Rectal smooth muscle tissue (tissue), 1 donor: ENCODE data around the gene SVEP1.

Experiments
- H3K27ac ChIP-seq: one replicate; pipeline ENCODE4 v1.7.0; 2013; ENCODE audit warnings: low read depth, low read length, inconsistent platforms
- H3K27me3 ChIP-seq: one replicate; pipeline ENCODE4 v1.7.0; 2013; ENCODE audit warnings: low read length; ENCODE audit not compliant: control insufficient read depth, insufficient read depth
- H3K36me3 ChIP-seq: one replicate; pipeline ENCODE4 v1.7.0; 2013; ENCODE audit warnings: low read length; ENCODE audit not compliant: control insufficient read depth, insufficient read depth
- H3K4me1 ChIP-seq: one replicate; pipeline ENCODE4 v1.7.0; 2013; ENCODE audit warnings: low read length; ENCODE audit not compliant: control insufficient read depth, insufficient read depth
- H3K4me3 ChIP-seq: one replicate; pipeline ENCODE4 v1.7.0; 2013; ENCODE audit warnings: low read length
- H3K9ac ChIP-seq: one replicate; pipeline ENCODE4 v1.7.0; 2013; ENCODE audit warnings: low read length

Gene SVEP1

GRCh38 chr9:110601098-110601497, 21.6 kb upstream of the SVEP1 start:
- H3K9ac ChIP-seq, result no peak overlapping the region
- no peak overlapping the region for H3K27ac ChIP-seq
- H3K36me3 ChIP-seq, result no peaks in the 10 kb centered on the region
- H3K4me3 ChIP-seq, result no peak overlapping the region
- H3K27me3 ChIP-seq, result no peaks in the 10 kb centered on the region
- H3K4me1 ChIP-seq, result no peaks in the 10 kb centered on the region

GRCh38 chr9:110599468-110599867, 19.9 kb upstream of the SVEP1 start:
- no peak overlapping the region for H3K9ac ChIP-seq
- no peaks in the 10 kb centered on the region for H3K27me3 ChIP-seq

GRCh38 chr9:110592044-110592830, 12.7 kb upstream of the SVEP1 start:
- Histone ChIP-seq H3K4me1 (no peaks in the 10 kb centered on the region), H3K4me3 (no peak overlapping the region), H3K9ac (no peak overlapping the region), H3K27ac (no peak overlapping the region), H3K27me3 (no peaks in the 10 kb centered on the region), H3K36me3 (no peaks in the 10 kb centered on the region)

More at GRCh38 chr9:110599468-110599867, 19.9 kb upstream of the SVEP1 start:
- Histone ChIP-seq H3K4me3 (no peak overlapping the region), H3K36me3 (no peaks in the 10 kb centered on the region), H3K4me1 (no peaks in the 10 kb centered on the region), H3K27ac (no peak overlapping the region)

GRCh38 chr9:110591526-110591925, 12.0 kb upstream of the SVEP1 start:
- Histone ChIP-seq H3K4me3 (no peak overlapping the region), H3K27me3 (no peaks in the 10 kb centered on the region), H3K27ac (no peak overlapping the region), H3K4me1 (no peaks in the 10 kb centered on the region), H3K36me3 (no peaks in the 10 kb centered on the region), H3K9ac (no peak overlapping the region)

GRCh38 chr9:110590816-110591215, 11.3 kb upstream of the SVEP1 start:
- Histone ChIP-seq H3K27ac (no peak overlapping the region), H3K4me1 (no peaks in the 10 kb centered on the region), H3K27me3 (no peaks in the 10 kb centered on the region), H3K36me3 (no peaks in the 10 kb centered on the region), H3K4me3 (no peak overlapping the region), H3K9ac (no peak overlapping the region)

- Histone ChIP-seq H3K36me3 (no peaks in the 10 kb centered on the region), H3K27me3 (no peaks in the 10 kb centered on the region), H3K4me3 (no peak overlapping the region), H3K27ac (no peak overlapping the region), H3K4me1 (no peaks in the 10 kb centered on the region), H3K9ac (no peak overlapping the region)
Observed at GRCh38 chr9:110588296-110588695, 8.8 kb upstream of the SVEP1 start.

GRCh38 chr9:110583237-110583636, 3.7 kb upstream of the SVEP1 start:
- Histone ChIP-seq H3K4me1 (no peaks in the 10 kb centered on the region), H3K27me3 (no peaks in the 10 kb centered on the region), H3K27ac (no peak overlapping the region), H3K4me3 (peak overlapping the region; percentile 21), H3K9ac (no peak overlapping the region), H3K36me3 (no peaks in the 10 kb centered on the region)

- no peak overlapping the region for H3K4me3 ChIP-seq
- H3K4me1 ChIP-seq, result no peaks in the 10 kb centered on the region
- H3K27ac ChIP-seq, result no peak overlapping the region
- H3K36me3 ChIP-seq, result no peaks in the 10 kb centered on the region
- no peak overlapping the region for H3K9ac ChIP-seq
- no peaks in the 10 kb centered on the region for H3K27me3 ChIP-seq
Observed at GRCh38 chr9:110582156-110582555, 2.6 kb upstream of the SVEP1 start.

- Histone ChIP-seq H3K36me3 (no peaks in the 10 kb centered on the region), H3K27ac (peak overlapping the region; percentile 0), H3K9ac (no peak overlapping the region), H3K4me3 (no peak overlapping the region), H3K27me3 (no peaks in the 10 kb centered on the region), H3K4me1 (no peaks in the 10 kb centered on the region)
Observed at GRCh38 chr9:110580850-110581249, 1.3 kb upstream of the SVEP1 start.

- no peaks in the 10 kb centered on the region for H3K36me3 ChIP-seq
- no peaks in the 10 kb centered on the region for H3K4me1 ChIP-seq
- H3K4me3 ChIP-seq, result peak overlapping the region; percentile 63
- no peak overlapping the region for H3K9ac ChIP-seq
- peak overlapping the region; percentile 64 for H3K27ac ChIP-seq
- H3K27me3 ChIP-seq, result no peaks in the 10 kb centered on the region
Observed at GRCh38 chr9:110579862-110580219, 300 bp upstream of the SVEP1 start.

GRCh38 chr9:110578575-110579033, 937 bp downstream of the SVEP1 start:
- no peaks in the 10 kb centered on the region for H3K36me3 ChIP-seq
- H3K4me3 ChIP-seq, result peak overlapping the region; percentile 63
- no peaks in the 10 kb centered on the region for H3K27me3 ChIP-seq
- H3K4me1 ChIP-seq, result no peaks in the 10 kb centered on the region
- no peak overlapping the region for H3K9ac ChIP-seq
- H3K27ac ChIP-seq, result peak overlapping the region; percentile 64

- Histone ChIP-seq H3K27me3 (no peaks in the 10 kb centered on the region), H3K9ac (no peak overlapping the region), H3K4me1 (no peaks in the 10 kb centered on the region), H3K27ac (no peak overlapping the region), H3K4me3 (no peak overlapping the region), H3K36me3 (no peaks in the 10 kb centered on the region)
Observed at GRCh38 chr9:110575945-110576344, 3.6 kb downstream of the SVEP1 start.

- no peak overlapping the region for H3K9ac ChIP-seq
- no peaks in the 10 kb centered on the region for H3K4me1 ChIP-seq
- H3K27me3 ChIP-seq, result no peaks in the 10 kb centered on the region
- H3K4me3 ChIP-seq, result no peak overlapping the region
- no peak overlapping the region for H3K27ac ChIP-seq
- no peaks in the 10 kb centered on the region for H3K36me3 ChIP-seq
Observed at GRCh38 chr9:110575169-110575568, 4.4 kb downstream of the SVEP1 start.
